HG02970 (cell line): Measurements from ENCODE around the gene ATF6.

ENCODE experiments used
- ATAC-seq: cut with Tn5 transposase; IDR thresholded peaks from one replicate; pipeline ENCODE4 v1.9.1; 2021; ENCODE audit warnings: mild to moderate bottlenecking, moderate library complexity, moderate number of reproducible peaks; ENCODE audit not compliant: unreplicated experiment, low FRiP score

Gene ATF6

GRCh38 chr1:161954050-161954449 is 187.9 kb downstream of the ATF6 start:
- ATAC-seq, result no peak

DNA sequence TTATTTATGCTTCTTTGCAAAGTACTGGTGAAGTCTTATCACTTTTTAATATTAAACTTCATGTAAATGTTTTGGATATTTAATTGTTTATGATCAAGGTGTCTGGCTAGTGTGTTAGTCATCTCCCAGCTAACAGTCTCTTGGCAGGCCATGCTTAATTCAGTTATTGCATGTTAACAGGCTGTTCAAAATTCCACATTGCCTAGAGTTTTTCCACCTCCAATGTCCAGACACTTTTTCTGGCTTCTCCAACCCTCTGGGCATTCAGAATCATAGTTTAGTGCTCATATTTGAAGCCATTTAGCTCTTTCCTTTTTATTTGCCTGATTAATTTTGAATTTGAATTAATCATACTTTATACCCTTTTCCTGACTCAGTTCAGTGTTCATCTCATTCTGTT is 188.3 kb downstream of the ATF6 start:
- ATAC-seq, result no peak

DNA sequence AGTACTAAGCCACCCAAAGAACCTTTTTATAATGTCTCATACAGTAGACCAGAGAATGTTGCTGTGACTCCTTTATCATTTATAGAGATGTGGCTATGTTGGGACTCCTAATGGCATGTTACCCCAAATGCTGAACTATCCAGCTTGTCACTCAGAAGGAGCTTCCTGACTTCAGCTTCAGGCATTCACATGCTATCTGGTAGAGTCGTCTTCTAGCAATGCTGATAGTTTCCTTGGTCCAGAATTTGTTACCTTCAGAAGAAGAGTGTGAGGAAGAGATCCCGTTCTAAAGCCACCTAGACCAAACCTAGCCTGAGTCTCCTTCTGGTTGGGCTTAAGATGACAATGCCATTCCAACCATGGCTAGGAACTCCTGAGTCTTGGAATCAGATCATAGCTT is 189.5 kb downstream of the ATF6 start:
- no peak for ATAC-seq

GRCh38 chr1:161956097-161956496 is 190.0 kb downstream of the ATF6 start:
- no peak for ATAC-seq

DNA sequence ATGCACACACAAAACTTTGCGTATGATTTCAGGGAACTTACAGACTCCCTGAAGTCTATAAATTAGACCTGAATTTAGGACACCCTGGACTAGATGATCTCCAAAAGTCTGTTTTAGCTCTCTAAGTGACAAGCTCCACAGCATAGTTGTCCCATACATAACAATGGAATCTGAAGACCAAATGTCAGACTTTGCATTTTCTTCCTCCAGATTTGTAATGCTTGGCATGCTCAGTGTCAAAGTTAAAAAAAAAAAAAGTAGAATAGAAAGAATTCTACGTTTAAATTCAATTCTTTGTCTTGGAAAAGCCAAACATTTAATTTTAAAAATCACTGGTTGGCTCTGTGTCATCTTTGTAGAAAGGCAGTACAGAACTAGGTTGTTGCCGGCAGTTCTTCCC is 190.8 kb downstream of the ATF6 start:
- ATAC-seq, result no peak

- ATAC-seq, result no peak
Observed at GRCh38 chr1:161958425-161958824, 192.3 kb downstream of the ATF6 start.

DNA sequence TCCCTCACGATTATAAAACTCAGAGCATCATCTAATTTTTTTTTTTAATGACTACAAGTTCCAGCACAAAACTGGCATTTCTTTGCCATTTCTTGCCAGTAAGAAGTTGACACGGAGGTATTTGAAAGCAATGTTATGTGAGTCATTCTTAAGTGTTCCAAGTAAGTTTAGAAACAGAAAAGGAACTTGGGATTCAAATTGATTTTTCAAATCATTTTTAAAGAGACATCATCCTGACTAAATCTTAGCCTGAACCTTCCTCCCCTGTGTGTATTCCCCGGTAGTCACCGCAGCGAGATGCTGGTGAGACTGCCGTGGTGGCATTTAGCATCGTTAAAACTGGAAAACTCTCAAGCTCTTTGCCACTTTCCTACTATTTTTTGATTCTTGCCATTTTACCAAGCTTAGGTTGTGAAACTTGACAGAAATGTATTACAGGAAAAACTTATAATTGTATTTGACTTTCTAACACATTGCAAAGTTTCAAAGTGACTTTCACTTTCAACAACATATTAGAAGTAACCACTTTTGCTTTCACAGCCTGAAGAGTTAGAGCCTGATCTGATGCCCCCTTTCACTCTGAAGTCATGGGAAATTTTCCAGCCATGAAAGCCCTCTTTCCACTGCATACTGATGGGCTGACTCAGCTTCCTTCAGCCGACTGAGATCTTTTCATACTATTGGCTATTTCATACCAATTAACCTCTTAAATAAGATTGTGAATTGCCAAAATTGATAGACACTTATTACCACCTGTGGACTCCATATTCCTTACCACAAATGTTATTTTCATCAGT is 196.2 kb downstream of the ATF6 start:
- no peak for ATAC-seq

DNA sequence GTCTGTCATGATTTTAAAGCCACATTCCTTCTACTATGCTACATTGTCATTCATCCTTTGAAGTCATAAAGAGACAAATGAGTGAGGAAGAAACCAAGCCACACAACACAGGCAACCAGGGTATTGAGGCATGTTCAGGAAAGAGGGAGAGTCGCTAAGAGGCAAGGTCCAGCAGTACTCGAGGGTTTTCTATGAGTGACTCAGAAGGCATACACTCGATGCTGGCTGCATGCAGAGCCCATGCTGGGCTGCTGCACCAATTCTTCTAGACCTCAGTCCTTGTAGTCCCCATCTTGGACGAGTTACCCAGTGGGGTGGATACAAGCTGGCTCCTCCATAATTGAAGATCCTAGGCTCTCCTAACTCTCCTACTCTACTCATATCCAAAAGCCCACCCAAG is 199.9 kb downstream of the ATF6 start:
- no peak for ATAC-seq

DNA sequence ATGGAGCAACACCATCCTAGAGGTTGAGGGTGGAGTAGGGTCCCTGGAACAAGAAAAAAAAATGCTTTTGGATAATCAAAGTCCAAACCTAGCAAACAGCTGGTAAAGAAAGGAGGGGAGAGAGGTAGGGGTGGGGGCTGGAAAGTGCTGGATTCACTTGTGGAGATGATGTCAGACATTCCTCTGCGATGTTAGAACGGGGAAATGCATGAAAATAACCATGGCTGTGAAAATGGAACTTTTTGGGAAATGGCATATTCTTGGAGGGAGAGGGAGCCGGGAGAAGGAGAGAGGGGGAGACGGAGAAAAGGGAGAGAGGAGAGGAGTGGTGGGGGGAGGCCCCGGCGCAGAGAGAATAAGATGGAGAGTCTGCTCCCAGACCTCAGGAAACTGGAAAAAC is 203.9 kb downstream of the ATF6 start:
- ATAC-seq, result no peak

DNA sequence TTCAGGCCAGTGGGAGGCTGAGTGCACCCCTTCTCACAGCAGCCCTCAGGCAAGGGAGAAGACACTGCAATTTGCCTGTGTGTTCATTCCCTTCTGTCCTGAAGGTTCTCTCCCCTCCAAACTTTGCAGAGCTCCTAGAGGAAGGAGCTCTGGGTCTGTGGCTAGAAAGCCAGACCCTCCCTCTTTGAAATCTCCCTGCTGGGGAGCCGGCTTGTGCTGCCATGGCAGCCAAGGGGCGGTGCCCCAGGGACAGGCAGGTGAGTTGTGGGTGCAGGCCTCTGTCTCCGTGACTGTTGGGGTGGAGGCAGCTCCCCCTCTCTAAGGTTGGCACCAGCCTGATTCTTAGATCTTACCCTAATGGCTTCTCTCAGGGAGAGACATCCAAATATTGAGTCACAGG is 204.5 kb downstream of the ATF6 start:
- ATAC-seq, result no peak

DNA sequence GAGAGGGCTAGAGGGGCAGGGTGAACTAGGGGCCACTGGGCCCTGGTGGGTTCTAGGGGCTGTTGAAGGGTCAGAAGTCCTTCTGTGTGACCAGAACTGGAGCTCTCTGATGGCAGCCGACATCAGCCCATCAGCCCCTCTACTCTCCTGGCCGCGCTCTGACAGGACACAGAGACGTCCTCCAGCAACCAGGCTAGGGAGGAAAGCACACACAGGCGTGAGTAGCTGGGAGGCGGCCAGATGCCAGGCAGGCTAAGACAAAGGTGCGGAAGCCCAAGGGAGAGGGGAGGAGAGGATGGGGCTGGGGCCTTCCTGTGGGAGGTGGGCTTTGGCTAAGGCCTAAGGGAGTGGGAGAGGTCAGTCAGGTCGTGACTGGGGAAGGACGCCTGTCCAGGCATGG is 206.7 kb downstream of the ATF6 start:
- no peak for ATAC-seq

GRCh38 chr1:161973924-161974845 is 208.1 kb downstream of the ATF6 start:
- ATAC-seq, result no peak

GRCh38 chr1:161978011-161978790 is 212.1 kb downstream of the ATF6 start:
- ATAC-seq, result no peak

- ATAC-seq, result no peak
Observed at GRCh38 chr1:161981126-161981525, 215.0 kb downstream of the ATF6 start.

- ATAC-seq, result no peak
Observed at GRCh38 chr1:161981735-161982506, 215.8 kb downstream of the ATF6 start.

DNA sequence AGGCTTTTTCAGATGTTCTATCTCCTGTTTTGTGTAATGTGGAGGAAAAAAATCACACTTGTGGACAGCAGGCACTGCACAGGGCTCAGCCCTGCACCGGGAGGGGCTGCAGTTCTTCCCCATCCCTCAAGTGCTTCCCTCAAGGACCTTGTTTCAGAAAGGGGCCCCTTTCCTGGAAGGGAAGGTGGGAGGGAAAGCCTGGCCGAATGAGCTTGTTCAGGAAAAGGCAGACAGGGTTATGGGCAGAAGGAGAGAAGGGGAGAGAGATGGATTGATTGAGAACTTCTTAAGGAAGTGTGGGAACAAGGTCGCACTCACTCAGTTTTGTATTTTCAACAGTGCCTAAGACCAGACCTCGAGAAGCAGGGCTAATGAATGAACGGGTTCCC is 216.4 kb downstream of the ATF6 start:
- ATAC-seq, result no peak

- no peak for ATAC-seq
Observed at GRCh38 chr1:161982917-161983316, 216.8 kb downstream of the ATF6 start.

DNA sequence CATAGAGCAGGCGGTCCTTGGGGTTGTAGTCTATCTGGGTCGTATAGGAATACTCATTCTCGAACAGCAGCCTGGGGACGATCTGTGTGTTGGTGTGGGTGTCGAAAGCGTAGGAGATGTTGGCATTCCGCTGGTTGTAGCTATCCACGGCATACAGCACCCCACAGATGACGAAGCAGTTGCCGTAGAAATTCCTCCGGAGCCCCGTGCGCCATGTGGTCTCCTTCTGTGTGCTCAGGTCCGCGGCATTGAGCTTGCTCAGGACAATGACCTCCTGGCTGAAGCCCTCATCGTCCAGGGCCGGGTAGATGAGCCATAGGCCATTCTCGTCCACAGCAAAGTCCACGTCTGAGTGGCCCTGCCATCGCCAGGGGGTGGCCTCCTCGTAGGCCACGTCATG is 217.6 kb downstream of the ATF6 start:
- ATAC-seq, result no peak

DNA sequence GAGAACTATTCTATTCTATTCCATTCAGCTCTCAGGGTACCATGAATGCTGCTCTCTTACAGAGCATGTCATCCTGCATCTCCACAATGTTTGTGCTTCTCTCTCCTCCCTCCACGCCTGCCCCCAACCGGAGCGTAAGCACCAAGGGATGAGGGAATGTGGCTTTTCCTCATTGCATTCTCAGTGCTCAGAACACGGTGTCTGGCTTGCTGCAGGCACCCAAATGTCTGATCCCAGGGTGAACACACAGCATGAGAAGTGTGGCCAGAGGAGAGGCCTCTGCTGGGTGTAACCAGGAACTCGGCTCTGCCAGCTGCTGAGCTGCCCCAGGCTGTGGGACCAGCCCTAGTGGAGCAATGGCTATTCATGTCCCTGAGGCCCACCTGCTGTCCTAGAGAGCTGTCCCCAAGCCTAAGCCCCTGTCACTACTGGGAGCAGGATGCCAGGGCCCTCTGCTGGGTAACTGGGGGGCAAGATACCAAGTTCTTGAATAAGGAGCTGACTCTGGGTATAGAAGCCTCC is 219.2 kb downstream of the ATF6 start:
- ATAC-seq, result no peak

DNA sequence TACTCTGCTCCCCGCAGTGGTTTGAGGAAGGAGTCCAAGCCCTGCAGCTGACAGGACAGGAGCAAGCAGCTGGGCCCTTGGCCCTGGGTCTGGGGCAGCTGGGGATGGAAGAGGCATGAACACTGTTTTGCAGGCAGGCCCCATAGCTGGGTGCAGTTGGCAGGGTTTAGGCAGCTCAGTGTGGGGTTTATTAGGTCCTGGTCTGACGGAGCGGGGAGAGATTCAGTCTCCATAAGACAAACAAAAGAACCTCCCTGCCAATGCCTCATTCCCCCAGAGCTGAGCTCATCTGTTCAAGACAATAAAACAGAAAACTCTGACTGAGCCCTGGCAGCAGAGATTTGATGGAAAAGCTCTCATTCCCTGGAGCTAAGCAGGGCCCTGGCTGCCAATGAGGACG is 220.2 kb downstream of the ATF6 start:
- ATAC-seq, result no peak
